Measurements from ENCODE around the gene KMT5C.

The KMT5C gene

DNA sequence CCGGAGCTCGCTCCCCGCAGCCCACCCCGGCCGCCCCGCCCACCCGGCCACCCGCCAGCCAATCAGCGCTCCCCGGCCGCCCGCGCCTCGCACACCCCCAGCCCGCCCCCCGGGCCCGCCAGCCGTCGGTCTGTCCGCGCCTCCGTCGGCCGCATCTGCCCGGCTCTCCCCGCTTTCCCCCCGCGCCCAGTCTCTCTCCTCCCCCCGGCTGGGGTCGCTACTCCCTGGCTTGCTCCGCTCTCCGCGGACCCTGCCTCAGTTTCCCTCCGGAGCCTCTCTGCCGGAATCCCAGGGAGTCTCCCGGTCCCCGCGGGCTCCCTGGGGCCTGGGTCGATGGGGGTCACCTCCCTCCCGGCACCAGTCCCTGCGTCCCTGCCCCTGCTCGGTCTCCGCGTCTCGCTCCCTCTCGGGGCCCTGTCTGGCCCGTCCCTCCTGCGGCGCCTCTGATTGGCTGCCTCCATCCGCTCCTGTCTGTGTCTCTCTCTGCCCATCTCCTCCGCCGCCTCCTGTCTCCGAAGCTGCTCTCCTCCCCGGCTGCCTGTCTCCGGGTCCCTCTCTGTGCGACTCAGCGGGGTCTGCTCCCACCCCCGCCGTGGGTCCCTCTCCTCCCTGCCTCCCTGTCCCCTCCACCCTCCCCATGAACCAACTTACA, 30.1 kb downstream of the KMT5C start:
- DNase-seq: no peak

DNA sequence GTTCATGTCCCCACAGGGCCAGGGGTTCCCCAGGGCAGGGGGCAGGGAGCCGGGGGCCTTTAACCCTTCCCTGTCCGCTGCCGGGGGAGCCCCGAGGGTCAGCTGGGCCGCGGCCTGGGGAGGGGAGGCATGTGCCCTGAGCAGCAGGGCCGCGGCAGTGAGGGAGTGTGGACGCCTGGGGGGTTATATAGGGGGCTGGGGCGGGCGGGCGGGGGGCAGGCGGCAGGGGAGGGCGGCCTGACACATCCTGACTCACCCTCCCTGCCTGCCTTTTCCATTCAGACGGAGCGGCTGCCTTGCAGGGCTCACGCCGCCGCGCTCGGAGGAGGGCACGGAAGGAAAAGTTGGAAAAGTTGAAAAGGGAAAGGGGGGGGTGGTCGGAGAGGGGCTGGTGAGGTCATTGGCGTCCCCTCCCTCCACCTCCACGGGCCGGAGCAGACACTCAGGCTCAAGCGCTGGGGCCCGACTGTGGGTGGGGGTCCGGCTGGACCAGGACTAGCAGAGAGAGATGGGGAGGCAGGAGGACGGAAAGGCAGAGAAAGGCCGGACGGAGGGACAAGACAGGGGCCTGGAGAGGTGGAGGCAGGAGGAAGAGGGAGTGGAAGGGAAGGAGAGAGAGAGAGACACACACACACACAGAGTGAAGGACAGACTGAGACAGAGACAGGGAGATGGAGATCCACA, 30.8 kb downstream of the KMT5C start, which contains the start of gene IL11:
TSS of gene IL11 (minus strand) at position 159 of the 684 bp plus-strand sequence. CDS start at position 6, 153 bp downstream.
- DNase-seq: no peak

- DNase-seq: no peak
Observed at GRCh38 chr19:55372316-55373081, 32.8 kb downstream of the KMT5C start.

- DNase-seq: no peak
Observed at GRCh38 chr19:55373306-55373992, 33.8 kb downstream of the KMT5C start.

- DNase-seq: no peak
Observed at GRCh38 chr19:55373993-55374757, 34.5 kb downstream of the KMT5C start.

- no peak for DNase-seq
Observed at GRCh38 chr19:55376241-55376933, 36.7 kb downstream of the KMT5C start, which contains the start of gene TMEM190. TMEM190 (plus strand) TSS chr19:55376826; CDS start chr19:55376854, 28 bp downstream.

DNA sequence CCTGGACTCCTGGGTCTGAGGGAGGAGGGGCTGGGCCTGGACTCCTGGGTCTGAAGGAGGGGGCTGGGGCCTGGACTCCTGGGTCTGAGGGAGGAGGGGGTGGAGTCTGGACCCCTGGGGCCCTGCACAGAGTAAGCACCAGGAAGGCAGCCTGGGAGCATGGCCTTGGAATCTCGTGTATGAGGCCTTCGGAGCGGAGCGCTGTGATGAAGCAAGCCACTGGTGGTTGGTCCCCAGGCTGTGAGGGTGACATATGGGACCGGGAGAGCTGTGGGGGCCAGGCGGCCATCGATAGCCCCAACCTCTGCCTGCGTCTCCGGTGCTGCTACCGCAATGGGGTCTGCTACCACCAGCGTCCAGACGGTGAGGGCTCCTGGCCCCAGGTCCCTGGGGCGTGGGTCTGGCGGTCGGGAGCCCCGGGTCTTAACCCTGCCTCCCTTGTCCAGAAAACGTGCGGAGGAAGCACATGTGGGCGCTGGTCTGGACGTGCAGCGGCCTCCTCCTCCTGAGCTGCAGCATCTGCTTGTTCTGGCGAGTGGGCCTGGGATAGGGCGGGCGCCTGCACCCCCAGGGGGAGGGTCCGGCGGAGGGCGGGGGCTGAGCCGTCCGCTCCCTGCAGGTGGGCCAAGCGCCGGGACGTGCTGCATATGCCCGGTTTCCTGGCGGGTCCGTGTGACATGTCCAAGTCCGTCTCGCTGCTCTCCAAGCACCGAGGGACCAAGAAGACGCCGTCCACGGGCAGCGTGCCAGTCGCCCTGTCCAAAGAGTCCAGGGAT, 37.9 kb downstream of the KMT5C start:
- no peak for DNase-seq

DNA sequence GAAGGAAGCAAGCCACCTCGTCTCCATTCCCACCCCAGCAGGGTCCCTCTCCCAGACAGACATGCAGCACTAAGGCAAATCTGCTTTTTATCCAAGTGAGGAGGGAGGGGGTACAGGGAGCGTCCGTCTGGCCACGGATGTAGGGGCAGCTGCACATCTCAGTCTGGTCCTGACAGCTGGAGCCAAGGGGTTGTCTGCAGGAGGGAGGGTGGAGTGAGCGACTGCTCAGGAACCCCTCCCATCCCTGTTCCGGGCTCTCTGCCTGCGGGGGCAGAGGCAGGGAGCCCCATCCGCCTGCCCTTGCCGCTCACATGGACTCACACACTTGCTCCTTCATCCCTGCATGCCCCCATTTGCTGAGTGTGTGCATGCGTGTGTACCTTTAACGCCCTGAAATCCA, 39.5 kb downstream of the KMT5C start:
- DNase-seq: no peak

DNA sequence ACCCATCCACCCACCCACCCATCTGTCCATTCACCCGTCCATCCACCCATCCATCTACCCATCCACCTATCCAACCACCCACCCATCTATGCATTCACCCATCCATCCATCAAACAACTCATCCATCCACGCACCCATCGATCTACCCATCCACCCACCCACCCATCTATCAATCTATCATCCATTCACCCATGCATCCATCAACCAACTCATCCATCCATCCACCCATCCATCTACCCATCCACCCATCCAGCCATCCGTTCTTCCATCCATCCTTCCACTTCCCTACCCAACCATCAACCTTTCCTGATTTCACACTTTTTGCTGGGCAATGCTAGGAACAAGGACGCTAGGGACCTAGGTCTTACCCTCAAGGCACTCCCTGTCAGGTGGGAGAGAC, 42.3 kb downstream of the KMT5C start:
- no peak for DNase-seq

GRCh38 chr19:55382522-55383054, 42.9 kb downstream of the KMT5C start:
- no peak for DNase-seq

GRCh38 chr19:55383279-55384130, 43.8 kb downstream of the KMT5C start:
- peak; percentile 34 for DNase-seq

DNA sequence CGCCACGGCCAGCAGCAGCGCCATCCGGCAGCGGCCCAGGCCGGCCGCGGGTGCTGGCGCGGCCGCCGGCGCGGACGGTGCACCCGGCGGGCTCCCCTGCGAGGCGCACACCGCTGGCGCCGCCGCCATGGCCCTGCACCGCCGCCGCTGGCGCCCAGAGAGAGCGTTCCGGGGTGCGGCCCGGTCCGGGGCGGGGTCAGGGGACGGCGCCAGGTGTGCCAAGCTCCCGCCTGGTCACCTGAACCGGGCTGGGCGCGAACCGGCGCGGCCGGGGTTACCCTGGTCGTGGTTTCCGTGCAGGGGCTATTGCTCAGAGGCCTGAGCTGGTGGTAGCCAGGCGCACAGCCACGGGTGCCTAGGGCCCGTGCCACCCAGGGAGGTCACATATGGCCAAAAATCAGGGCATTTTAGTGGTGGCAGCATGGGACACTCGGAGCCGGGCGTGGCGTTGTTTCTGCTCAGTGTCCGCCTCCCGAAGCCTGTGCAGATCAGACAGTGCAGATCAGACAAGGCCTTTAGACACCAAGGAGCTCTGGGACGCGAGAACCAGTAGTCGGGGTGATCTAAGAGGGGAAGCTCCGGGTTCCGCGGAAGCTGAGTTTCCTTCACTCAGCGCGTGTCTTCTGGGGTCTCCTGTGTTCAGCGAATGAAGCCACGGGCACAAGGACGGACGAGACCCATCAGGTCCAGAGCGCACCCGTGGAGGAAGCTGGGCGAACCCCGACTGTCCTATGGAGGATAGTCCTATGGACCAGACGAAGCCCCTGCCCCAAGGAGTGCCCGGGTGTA, 44.6 kb downstream of the KMT5C start, which contains the start of gene TMEM238:
TSS of gene TMEM238 (minus strand) at position 162 of the 789 bp plus-strand sequence. CDS start at position 129, 33 bp downstream.
- DNase-seq: peak; percentile 33

DNA sequence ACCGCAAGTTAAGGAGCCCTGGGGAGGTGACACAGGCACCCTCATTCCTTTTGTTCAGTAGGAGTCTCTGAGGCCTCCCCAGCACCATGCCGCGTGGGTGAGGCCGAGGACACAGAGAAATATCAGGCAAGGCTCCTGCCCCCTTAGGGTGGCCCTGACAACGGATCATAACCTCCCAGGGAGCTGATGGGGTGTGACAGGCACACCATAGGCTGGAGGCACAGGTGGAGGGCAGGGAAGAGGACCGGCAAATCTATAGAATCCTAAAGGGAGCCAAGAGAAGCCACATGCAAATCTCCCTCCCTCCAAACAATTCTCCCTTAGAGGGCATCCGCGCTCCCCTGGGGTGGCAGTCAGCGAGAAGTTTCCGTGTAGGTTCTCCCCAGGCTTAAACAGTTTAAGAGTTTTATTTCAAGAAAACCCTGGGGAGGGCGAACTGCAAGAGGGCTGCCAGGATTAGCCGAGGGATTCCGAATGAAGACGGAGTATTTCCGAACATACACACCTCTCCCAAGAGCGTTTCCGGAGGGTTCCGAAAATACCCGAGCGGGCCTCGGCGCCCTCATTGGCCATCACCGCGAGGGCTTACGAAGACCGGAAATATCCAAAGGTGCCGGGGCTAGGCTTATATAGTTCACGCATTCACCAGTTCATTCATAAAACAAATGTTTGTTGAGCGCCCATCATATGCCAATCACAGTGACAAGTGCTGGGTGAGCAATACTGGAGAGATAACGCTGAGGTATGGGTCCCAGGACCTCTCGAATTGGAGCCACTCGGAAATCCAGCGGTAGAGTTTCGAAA, 45.4 kb downstream of the KMT5C start:
- DNase-seq: peak; percentile 96

GRCh38 chr19:55385724-55386492, 46.2 kb downstream of the KMT5C start, which contains the start of gene RPL28:
RPL28 (plus strand) TSS chr19:55385932; CDS start chr19:55386358, 426 bp downstream.
- DNase-seq: peak; percentile 99

GRCh38 chr19:55386493-55386971, 46.9 kb downstream of the KMT5C start:
- DNase-seq: no peak

DNA sequence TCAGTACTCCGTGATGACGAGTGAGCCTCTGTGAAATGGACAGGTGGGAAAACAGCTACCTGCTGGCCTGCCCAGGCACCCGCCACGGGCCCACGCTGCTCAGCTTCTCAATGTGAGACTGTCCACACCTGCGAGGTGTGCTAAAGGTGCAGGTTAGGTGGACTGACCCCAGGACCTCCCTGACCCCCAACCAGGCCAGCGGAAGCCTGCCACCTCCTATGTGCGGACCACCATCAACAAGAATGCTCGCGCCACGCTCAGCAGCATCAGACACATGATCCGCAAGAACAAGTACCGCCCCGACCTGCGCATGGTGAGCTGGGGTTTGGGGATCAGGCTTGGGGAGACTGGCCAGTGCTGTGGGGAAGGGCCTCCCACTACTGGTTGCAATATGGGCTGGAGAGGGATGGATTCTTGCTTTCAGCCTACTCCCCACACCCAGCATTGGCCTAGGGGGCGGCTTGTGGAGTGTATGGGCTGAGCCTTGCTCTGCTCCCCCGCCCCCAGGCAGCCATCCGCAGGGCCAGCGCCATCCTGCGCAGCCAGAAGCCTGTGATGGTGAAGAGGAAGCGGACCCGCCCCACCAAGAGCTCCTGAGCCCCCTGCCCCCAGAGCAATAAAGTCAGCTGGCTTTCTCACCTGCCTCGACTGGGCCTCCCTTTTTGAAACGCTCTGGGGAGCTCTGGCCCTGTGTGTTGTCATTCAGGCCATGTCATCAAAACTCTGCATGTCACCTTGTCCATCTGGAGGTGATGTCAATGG, 48.2 kb downstream of the KMT5C start:
- no peak for DNase-seq

Measured in central memory CD4-positive, alpha-beta T cell (primary cell).